Measurements from ENCODE around the gene SCAMP5.

SCAMP5 gene

GRCh38 chr15:75044258-75044878 lies 49.0 kb downstream of the SCAMP5 start:
- TF ChIP-seq ZFX (IDR thresholded peaks at IDR 0.05; ENCODE audit: borderline replicate concordance) (no peak), CTCF (IDR thresholded peaks at IDR 0.05) (no peak)
- H3K27ac ChIP-seq, result no peak overlapping the region

GRCh38 chr15:75045332-75046015 lies 50.1 kb downstream of the SCAMP5 start:
- no peak overlapping the region for H3K27ac ChIP-seq
- TF ChIP-seq CTCF (IDR thresholded peaks at IDR 0.05) (no peak), ZFX (IDR thresholded peaks at IDR 0.05; ENCODE audit: borderline replicate concordance) (no peak)

DNA sequence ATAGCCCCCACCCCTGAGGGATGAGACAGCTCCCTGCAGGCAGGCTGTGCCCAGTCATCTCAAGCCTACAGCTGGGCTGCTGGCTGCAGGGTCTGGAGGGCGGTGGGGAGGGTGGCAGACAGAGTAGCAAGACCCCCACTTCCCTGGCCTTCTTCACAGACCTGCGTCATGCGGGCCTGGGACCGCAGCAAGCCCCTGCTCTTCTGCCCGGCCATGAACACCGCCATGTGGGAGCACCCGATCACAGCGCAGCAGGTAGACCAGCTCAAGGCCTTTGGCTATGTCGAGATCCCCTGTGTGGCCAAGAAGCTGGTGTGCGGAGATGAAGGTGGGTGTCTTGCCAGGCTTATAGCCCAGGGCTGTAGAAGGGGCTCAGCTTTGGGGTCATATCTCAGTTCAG lies 53.0 kb downstream of the SCAMP5 start:
- no peak overlapping the region for H3K27ac ChIP-seq
- TF ChIP-seq ZFX (IDR thresholded peaks at IDR 0.05; ENCODE audit: borderline replicate concordance) (no peak), CTCF (IDR thresholded peaks at IDR 0.05) (no peak)

DNA sequence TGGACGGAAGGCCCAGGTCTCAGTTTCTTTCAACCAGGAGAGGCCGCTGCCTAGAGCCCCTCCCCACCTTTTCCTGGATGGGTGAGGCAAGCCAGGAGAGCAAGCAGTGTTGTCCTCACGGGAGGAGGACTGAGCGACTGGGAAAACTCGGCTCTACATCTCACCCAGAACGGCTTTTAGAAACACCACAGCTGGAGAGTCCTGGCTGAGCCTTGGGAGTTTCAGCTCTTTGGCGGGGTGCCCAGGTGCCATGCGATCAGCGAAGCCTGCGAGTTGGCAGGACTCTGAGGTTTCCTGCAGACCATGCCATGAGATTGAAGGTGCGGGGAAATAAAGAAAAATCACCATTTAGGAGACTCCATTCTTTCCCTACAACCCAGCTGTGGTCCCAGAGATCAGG lies 54.0 kb downstream of the SCAMP5 start:
- TF ChIP-seq CTCF (IDR thresholded peaks at IDR 0.05), result no peak
- no peak for TF ChIP-seq ZFX (IDR thresholded peaks at IDR 0.05; ENCODE audit: borderline replicate concordance)
- no peak overlapping the region for H3K27ac ChIP-seq

DNA sequence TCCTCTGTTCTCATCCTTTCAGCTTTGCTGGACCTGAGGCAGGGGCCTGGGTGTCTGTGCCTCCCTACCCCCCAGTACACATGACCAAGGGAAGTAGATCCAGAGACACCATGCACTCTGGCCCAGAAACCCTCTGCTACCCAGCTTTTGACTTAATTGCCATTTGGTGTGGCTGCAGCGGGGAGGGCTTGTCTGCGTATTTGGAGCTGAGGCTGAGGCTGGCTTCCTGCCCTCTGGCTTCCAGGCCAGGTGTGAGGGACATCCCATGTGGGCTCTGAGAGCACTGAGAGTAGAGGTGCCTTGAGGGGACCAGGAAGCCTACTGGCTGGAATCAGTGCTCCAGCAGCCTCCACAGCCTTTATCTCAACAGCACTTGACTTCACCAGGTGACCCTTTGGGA lies 54.9 kb downstream of the SCAMP5 start:
- no peak for TF ChIP-seq ZFX (IDR thresholded peaks at IDR 0.05; ENCODE audit: borderline replicate concordance)
- TF ChIP-seq CTCF (IDR thresholded peaks at IDR 0.05), result no peak
- no peak overlapping the region for H3K27ac ChIP-seq

DNA sequence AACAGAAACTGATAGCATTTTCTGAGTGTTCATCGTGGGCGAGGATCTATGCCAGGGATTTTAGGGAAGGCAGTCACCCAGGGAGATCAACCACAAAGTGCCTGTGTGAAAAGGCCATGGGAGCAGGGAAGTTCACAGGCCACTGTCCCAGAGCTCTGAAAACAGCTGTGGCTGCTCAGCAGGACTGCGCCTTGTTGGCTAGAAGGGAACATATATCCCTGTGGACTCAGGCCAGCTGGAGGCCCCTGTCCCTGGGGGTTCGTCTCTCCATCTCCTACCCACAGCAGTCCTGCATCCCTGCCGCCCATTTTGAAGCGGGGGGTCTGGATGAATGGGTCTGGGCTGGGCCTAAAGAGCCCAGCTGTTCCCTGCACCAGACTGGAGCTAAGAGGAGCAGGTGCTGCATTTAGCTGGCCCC lies 55.8 kb downstream of the SCAMP5 start:
- H3K27ac ChIP-seq, result no peak overlapping the region
- no peak for TF ChIP-seq CTCF (IDR thresholded peaks at IDR 0.05)
- TF ChIP-seq ZFX (IDR thresholded peaks at IDR 0.05; ENCODE audit: borderline replicate concordance), result no peak

DNA sequence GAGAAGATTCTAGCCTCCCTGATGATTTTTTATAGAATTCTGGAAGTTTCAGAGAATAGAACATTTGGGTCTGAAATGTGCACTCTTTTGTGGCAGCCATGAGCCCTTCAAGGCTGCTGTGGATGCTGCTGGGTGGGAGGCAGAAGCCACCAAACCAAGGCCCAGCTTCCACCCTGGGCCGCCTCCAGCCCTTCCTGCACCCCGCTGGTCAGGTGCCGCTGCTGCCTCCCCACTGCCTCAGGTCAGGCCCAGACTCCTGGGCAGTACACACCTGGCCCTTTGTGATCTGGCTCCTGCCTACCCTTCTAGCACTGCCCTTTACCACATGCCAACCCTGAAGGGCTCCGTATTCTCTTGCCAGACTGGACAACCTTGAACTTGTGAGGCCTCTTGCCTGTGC lies 56.3 kb downstream of the SCAMP5 start:
- TF ChIP-seq CTCF (IDR thresholded peaks at IDR 0.05) (no peak), ZFX (IDR thresholded peaks at IDR 0.05; ENCODE audit: borderline replicate concordance) (no peak)
- no peak overlapping the region for H3K27ac ChIP-seq
